BJ (cell line): ENCODE data around the gene KCNIP3. TPM values are rescaled to one million over a fixed set of nuclear protein-coding genes. Genes with fewer than 3 reads are reported as not detected.

Experiments
- CTCF ChIA-PET: fragments of 350-600 bp; formaldehyde crosslinking; extraction: SDS; loops from one replicate; lab custom pipeline; 2021; ENCODE audit warnings: antibody characterized with exemption, inconsistent platforms; lab: Yijun Ruan, JAX
- POLR2A ChIA-PET: fragments of 300-600 bp; sonication (Branson Sonifier 250); formaldehyde crosslinking; extraction: SDS; loops from one replicate; lab custom pipeline; 2021; ENCODE audit warnings: antibody characterized with exemption; lab: Charles Lee
- DNase-seq: peaks from one replicate; pipeline ENCODE4 v3.0.0-alpha.2; 2011; ENCODE audit warnings: low read depth
- H3K27me3 ChIP-seq: 2 replicates; pipeline ENCODE4 v1.6.0; 2011; ENCODE audit warnings: low read length; ENCODE audit not compliant: control insufficient read depth, insufficient read depth
- H3K36me3 ChIP-seq: 2 replicates; pipeline ENCODE4 v1.5.1; 2011; ENCODE audit warnings: low read length; ENCODE audit not compliant: control insufficient read depth, insufficient read depth
- H3K4me3 ChIP-seq: 2 replicates; pipeline ENCODE4 v1.5.1; 2011; ENCODE audit warnings: low read depth, mild to moderate bottlenecking, control low read depth, low read length
- polyA plus RNA-seq: library from polyadenylated mRNA; depleted of rRNA; stranded (reverse); fragments of >200 nt; gene quantifications from 2 replicates; pipeline ENCODE4 v1.2.3, GENCODE V29; 2011
- TF ChIP-seq, protein P1 (sequence below): IDR thresholded peaks from 2 replicates; pipeline ENCODE4 v1.5.1; 2011; ENCODE audit warnings: low read depth, mild to moderate bottlenecking, control low read depth, inconsistent platforms, low read length, moderate library complexity; ENCODE audit not compliant: insufficient read depth

The KCNIP3 gene
- polyA plus RNA-seq, 1 experiment = 4.1 TPM

DNA sequence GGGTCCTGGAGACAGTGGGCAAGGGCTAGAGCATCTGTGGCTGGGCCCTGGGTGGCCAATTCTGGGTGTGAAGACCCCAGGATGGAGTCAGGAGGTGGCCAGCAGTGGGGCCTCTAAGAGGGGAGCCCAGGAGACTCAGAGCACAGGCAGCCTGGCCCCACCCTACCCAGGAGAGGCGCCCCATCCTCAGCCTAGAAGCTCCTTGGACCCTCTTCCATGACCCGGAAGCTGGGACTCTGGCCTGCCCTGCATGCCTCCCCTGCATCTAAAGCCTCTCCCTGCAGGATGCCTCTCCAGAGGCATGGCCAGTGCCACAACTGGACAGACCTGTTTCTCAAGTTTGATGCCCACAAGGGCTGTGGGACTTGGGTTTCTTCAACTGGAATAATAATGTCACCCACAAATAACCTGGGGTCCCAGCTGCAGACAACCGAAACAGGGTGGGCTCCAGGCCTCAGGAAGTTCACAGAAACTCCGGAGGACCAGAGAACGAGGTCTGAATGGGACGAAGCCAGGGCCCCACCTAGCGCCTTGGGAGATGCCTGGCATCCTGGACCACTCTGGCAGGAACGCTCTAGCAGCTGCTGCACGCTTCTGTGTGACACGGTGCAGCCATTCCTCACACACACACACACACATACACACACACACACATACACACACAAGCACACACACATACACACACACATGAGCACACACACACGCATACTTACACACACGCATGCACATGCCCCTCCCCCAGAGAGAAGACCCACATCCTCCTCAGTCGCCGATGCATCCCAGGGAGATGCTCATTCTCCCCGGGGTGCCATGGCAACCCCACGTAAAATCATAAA lies 16.4 kb downstream of the KCNIP3 start:
- H3K36me3 ChIP-seq = no peaks in the 10 kb centered on the region
- DNase-seq = no peak
- TF ChIP-seq, protein P1, sequence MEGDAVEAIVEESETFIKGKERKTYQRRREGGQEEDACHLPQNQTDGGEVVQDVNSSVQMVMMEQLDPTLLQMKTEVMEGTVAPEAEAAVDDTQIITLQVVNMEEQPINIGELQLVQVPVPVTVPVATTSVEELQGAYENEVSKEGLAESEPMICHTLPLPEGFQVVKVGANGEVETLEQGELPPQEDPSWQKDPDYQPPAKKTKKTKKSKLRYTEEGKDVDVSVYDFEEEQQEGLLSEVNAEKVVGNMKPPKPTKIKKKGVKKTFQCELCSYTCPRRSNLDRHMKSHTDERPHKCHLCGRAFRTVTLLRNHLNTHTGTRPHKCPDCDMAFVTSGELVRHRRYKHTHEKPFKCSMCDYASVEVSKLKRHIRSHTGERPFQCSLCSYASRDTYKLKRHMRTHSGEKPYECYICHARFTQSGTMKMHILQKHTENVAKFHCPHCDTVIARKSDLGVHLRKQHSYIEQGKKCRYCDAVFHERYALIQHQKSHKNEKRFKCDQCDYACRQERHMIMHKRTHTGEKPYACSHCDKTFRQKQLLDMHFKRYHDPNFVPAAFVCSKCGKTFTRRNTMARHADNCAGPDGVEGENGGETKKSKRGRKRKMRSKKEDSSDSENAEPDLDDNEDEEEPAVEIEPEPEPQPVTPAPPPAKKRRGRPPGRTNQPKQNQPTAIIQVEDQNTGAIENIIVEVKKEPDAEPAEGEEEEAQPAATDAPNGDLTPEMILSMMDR = no peak
- H3K4me3 ChIP-seq = no peak overlapping the region
- ChIA-PET CTCF (interaction anchor here (0.6 to 7.1 kb wide), 4 partner anchors 9 to 417 kb away, joined by 3 to 108 read pairs (median 3); no protein-coding TSS in a partner anchor), POLR2A (no interaction called here)
- H3K27me3 ChIP-seq = no peaks in the 10 kb centered on the region; the same call in 1 of the 2 replicates

DNA sequence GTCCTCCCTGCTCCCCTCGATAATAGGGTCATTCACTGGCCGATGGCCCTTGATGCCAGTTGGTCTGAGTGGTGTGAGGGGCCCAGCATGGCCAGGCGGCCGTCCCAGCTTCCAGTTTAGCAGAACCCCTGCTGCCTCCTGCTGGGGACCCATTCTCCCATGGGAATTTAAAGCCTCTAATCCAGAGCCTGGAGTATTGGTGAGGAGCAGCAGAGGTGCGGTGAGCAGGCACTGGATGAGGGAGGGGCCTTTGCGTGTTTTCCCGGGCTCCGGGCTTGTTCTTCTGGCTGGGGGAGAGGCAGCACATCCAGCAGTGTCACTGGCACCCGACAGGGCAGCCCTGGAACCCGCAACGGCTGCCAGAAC lies 17.4 kb downstream of the KCNIP3 start:
- no peaks in the 10 kb centered on the region for H3K36me3 ChIP-seq
- POLR2A ChIA-PET = no interaction called here
- no peak for DNase-seq
- TF ChIP-seq, protein P1 = no peak
- no peaks in the 10 kb centered on the region; the same call in 1 of the 2 replicates for H3K27me3 ChIP-seq
- CTCF ChIA-PET = interaction anchor here (0.6 to 7.1 kb wide), 11 partner anchors 14 to 416 kb away, joined by 3 to 108 read pairs (median 3); no protein-coding TSS in a partner anchor
- no peak overlapping the region for H3K4me3 ChIP-seq

DNA sequence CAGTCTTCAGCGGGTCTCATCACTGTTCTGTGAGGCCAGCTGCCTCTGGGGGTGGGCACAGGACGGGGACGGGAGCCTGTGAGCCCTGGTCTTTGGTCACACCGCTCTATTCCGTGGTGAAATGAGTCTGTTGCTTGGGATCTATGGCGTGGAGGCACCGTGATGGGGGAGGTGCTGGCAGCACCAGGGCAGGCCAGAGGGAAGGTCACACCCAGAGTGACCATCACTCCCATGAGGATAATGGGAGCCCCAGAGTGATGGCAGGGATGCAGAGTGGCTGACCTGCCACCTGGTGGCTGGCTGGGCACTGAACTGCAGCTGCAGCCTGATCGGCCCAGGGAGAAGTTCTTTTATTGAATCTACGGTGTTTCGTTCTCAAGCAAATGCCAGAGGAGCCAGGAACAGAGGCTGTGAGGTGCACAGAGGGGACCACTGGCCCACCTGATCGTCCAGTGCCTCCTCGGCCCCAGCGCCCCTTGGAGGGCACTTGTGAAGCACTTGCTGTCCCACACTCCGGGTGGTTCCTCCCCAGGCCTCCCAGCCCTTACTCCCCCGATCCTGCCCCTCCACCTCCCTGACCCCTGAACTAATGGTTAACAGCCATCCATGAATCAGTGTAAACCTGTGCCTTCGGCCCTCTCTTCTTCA lies 17.9 kb downstream of the KCNIP3 start:
- Histone ChIP-seq H3K36me3 (no peaks in the 10 kb centered on the region), H3K27me3 (no peaks in the 10 kb centered on the region; the same call in 1 of the 2 replicates), H3K4me3 (no peak overlapping the region)
- no peak for DNase-seq
- ChIA-PET POLR2A (interaction anchor here (0.6 kb wide), 1 partner anchor 1576 kb away, joined by 8 read pairs; no protein-coding TSS in a partner anchor), CTCF (interaction anchor here (0.6 to 7.1 kb wide), 13 partner anchors 14 to 130 kb away, joined by 3 to 108 read pairs (median 4); no protein-coding TSS in a partner anchor)
- TF ChIP-seq, protein P1 = peak; percentile 76

DNA sequence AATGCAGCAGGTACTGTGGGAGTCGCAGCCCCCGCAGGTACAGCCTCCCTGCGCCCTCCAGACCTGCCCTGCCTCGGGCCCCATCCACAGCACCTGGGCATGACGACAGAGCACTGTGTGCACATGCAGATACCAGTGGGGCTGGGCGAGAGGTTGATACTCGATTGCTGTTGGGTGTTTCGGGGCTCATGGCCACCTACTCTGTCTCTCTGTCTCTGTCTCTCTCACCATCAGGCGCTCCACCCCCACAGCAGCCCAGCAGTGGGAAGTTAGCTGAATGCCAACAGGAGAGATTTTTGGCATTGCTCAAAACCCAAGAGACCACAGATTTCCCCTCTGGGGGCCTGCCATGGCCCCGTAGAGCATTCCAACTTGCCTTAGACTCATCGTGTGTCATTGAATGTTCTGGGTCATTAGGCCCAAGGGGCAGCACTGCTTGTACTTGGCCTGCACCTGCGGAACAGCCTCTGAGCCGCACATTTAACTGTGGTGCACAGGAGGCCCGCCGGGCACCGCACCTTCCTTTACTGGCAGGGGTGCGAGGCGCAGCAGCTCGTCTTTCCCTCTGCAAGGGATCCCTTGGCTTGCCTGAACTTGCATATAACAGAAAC lies 18.8 kb downstream of the KCNIP3 start:
- Histone ChIP-seq H3K4me3 (no peak overlapping the region), H3K36me3 (no peaks in the 10 kb centered on the region), H3K27me3 (no peaks in the 10 kb centered on the region)
- ChIA-PET POLR2A (no interaction called here), CTCF (interaction anchor here (0.9 to 7.1 kb wide), 8 partner anchors 13 to 92 kb away, joined by 3 to 108 read pairs (median 8); no protein-coding TSS in a partner anchor)
- peak; percentile 62 for DNase-seq
- TF ChIP-seq, protein P1 = no peak
